Mammary epithelial cell (primary cell): Measurements from ENCODE around the gene ARRDC2.

ENCODE experiments used
- EZH2 ChIP-seq: IDR thresholded peaks from 2 replicates; pipeline ENCODE4 v1.6.1; 2012; ENCODE audit warnings: low read length, inconsistent platforms, borderline replicate concordance
- TF ChIP-seq, protein P1 (sequence below), 2 donors: IDR thresholded peaks in 1 of 2; conservative IDR thresholded peaks in 1 of 2; 2 replicates each; pipeline ENCODE4 v1.5.1; 2011 to 2012; ENCODE audit warnings: inconsistent platforms in 2 of 2, low read length in 2 of 2, mild to moderate bottlenecking in 2 of 2, control low read depth in 1 of 2, low read depth in 1 of 2; ENCODE audit not compliant: insufficient read depth in 1 of 2; ENCODE audit errors: extremely low read depth in 1 of 2

DNA sequence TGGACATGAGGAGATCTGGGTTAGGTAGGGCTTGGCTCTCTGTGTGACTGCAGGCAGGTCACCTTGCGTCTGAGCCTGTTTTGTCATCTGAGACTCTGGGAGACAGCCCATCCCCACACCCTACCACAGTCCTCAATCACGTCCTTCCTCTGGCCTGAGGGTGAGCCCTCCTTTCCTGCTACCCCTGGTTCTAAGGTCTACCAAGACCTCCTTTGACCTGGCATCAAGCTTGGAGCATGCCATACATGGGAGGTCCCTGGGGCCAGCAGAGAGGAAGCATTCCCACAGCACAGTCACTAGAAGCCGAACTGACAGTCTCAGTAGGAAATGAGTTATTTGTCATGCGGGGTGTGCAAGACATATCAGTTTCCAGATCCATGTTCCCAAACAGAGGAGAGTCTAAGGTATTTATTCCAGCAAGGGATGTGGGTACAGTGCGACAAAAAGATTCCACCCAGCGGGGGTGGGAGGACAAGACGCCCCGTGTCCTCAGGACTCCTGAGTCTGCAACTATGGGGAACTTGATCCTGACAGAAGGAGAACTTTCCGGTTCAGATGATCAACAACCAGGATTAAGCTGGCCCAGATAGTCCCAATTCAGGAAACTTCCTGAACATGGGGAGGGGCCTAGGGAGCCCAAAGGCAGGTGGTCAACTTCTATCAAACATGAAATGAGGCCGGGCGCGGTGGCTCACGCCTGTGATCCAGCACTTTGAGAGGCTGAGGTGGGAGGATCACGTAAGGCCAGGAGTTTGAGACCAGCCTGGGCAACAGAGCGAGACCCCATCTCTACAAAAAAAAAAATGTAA, 9.5 kb downstream of the ARRDC2 start:
- TF ChIP-seq, protein P1, sequence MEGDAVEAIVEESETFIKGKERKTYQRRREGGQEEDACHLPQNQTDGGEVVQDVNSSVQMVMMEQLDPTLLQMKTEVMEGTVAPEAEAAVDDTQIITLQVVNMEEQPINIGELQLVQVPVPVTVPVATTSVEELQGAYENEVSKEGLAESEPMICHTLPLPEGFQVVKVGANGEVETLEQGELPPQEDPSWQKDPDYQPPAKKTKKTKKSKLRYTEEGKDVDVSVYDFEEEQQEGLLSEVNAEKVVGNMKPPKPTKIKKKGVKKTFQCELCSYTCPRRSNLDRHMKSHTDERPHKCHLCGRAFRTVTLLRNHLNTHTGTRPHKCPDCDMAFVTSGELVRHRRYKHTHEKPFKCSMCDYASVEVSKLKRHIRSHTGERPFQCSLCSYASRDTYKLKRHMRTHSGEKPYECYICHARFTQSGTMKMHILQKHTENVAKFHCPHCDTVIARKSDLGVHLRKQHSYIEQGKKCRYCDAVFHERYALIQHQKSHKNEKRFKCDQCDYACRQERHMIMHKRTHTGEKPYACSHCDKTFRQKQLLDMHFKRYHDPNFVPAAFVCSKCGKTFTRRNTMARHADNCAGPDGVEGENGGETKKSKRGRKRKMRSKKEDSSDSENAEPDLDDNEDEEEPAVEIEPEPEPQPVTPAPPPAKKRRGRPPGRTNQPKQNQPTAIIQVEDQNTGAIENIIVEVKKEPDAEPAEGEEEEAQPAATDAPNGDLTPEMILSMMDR (conservative IDR thresholded peaks at IDR 0.05 in 1 of 2, IDR thresholded peaks at IDR 0.05 in 1 of 2; ENCODE audit: extremely low read depth in 1 of 2, insufficient read depth in 1 of 2, low read depth in 1 of 2, low read length in 2 of 2): no peak
- no peak for TF ChIP-seq EZH2
